ENCODE data around the gene CRISP3. TPM values are rescaled to one million over a fixed set of nuclear protein-coding genes. Genes with fewer than 3 reads are reported as not detected.

The CRISP3 gene
- total and polyA plus RNA-seq, 2 of the 4 experiments (the other 2 are of a cell fraction): not detected

DNA sequence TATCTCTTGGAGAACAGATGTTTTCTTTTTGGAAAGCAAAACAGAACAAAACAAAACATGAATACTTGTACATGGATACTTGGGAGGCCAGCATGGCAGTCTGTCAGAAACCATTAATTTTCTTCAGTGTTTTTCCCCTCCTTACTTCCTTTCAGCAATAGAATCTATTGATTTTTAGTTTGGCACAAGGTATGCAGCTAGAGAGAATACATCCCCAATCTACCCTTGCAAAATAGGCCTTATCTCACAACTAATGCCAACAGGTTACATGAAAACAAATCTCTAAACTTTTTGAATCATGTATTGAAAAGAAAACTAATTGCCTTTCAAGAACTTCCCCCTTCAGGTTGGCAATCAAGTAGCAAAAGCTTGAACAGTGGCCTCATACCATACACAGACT is 40.1 kb upstream of the CRISP3 start:
- intact Hi-C loops (cut with micrococcal nuclease): no loop called here
- CTCF ChIA-PET: no interaction called here
- no peaks in the 10 kb centered on the region for H4K20me1 ChIP-seq (ENCODE audit: insufficient read depth, low read length)
- no peak overlapping the region for H2BK5ac ChIP-seq (ENCODE audit: low read depth, low read length, poor library complexity, severe bottlenecking)
- no peak overlapping the region for H3K23ac ChIP-seq (ENCODE audit: low read depth, low read length)
- no peaks in the 10 kb centered on the region for H3K27me3 ChIP-seq (ENCODE audit: control insufficient read depth, insufficient read depth, low read length)
- ATAC-seq (ENCODE audit: low read depth) (no peak), DNase-seq (no peak)
- no peak overlapping the region for H3K18ac ChIP-seq (ENCODE audit: low read depth, low read length)
- no peak overlapping the region for H2AK5ac ChIP-seq (ENCODE audit: low read depth, low read length)
- BruUV-seq (replicated peaks): no TSS peak
- no peaks in the 10 kb centered on the region for H3K36me3 ChIP-seq (ENCODE audit: control insufficient read depth, insufficient read depth, low read length)
- H3K79me1 ChIP-seq (ENCODE audit: low read depth in 1 of 2, low read length in 2 of 2): no peaks in the 10 kb centered on the region
- no peak overlapping the region for H4K91ac ChIP-seq (ENCODE audit: insufficient read depth, low read depth, low read length)
- H3K9me3 ChIP-seq (ENCODE audit: control insufficient read depth, insufficient read depth, low read length): peaks cover 4% of the 10 kb centered on the region; the same call in 1 of the 2 replicates
- no peak overlapping the region for H3K4me2 ChIP-seq (ENCODE audit: low read depth, low read length)
- POLR2A ChIA-PET (ENCODE audit: unreplicated experiment): no interaction called here
- no peak for TF ChIP-seq NFE2L2 (IDR thresholded peaks at IDR 0.05; ENCODE audit: low read depth, low read length)
- TF ChIP-seq, protein P1, sequence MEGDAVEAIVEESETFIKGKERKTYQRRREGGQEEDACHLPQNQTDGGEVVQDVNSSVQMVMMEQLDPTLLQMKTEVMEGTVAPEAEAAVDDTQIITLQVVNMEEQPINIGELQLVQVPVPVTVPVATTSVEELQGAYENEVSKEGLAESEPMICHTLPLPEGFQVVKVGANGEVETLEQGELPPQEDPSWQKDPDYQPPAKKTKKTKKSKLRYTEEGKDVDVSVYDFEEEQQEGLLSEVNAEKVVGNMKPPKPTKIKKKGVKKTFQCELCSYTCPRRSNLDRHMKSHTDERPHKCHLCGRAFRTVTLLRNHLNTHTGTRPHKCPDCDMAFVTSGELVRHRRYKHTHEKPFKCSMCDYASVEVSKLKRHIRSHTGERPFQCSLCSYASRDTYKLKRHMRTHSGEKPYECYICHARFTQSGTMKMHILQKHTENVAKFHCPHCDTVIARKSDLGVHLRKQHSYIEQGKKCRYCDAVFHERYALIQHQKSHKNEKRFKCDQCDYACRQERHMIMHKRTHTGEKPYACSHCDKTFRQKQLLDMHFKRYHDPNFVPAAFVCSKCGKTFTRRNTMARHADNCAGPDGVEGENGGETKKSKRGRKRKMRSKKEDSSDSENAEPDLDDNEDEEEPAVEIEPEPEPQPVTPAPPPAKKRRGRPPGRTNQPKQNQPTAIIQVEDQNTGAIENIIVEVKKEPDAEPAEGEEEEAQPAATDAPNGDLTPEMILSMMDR (conservative IDR thresholded peaks at IDR 0.05; ENCODE audit: low read depth, low read length): no peak
- TF ChIP-seq, protein P2, sequence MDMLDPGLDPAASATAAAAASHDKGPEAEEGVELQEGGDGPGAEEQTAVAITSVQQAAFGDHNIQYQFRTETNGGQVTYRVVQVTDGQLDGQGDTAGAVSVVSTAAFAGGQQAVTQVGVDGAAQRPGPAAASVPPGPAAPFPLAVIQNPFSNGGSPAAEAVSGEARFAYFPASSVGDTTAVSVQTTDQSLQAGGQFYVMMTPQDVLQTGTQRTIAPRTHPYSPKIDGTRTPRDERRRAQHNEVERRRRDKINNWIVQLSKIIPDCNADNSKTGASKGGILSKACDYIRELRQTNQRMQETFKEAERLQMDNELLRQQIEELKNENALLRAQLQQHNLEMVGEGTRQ (IDR thresholded peaks at IDR 0.05; ENCODE audit: low read depth, low read length): no peak
- TF ChIP-seq MXI1 (IDR thresholded peaks at IDR 0.05; ENCODE audit: borderline replicate concordance, low read depth, low read length): no peak
- TF ChIP-seq FOS (IDR thresholded peaks at IDR 0.05; ENCODE audit: low read depth, low read length): no peak
- no peak for TF ChIP-seq POLR2A (IDR thresholded peaks at IDR 0.05; ENCODE audit: low read depth, low read length)
- no peak for TF ChIP-seq RFX5 (IDR thresholded peaks at IDR 0.05; ENCODE audit: low read depth, low read length)
- TF ChIP-seq CHD1 (IDR thresholded peaks at IDR 0.05; ENCODE audit: low read depth, low read length): no peak
- TF ChIP-seq, protein P3, sequence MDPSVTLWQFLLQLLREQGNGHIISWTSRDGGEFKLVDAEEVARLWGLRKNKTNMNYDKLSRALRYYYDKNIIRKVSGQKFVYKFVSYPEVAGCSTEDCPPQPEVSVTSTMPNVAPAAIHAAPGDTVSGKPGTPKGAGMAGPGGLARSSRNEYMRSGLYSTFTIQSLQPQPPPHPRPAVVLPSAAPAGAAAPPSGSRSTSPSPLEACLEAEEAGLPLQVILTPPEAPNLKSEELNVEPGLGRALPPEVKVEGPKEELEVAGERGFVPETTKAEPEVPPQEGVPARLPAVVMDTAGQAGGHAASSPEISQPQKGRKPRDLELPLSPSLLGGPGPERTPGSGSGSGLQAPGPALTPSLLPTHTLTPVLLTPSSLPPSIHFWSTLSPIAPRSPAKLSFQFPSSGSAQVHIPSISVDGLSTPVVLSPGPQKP (IDR thresholded peaks at IDR 0.05; ENCODE audit: borderline replicate concordance, low read depth, low read length): no peak
- no peak for TF ChIP-seq MAFK (IDR thresholded peaks at IDR 0.05; ENCODE audit: low read depth, low read length)
- no peak for TF ChIP-seq MAZ (IDR thresholded peaks at IDR 0.05; ENCODE audit: borderline replicate concordance, low read depth, low read length)
- TF ChIP-seq RCOR1 (IDR thresholded peaks at IDR 0.05; ENCODE audit: insufficient replicate concordance, low read length): no peak
- TF ChIP-seq BHLHE40 (IDR thresholded peaks at IDR 0.05; ENCODE audit: low read depth, low read length): no peak
- TF ChIP-seq RAD21 (IDR thresholded peaks at IDR 0.05; ENCODE audit: low read length): no peak
- no peak for TF ChIP-seq SMC3 (IDR thresholded peaks at IDR 0.05; ENCODE audit: low read depth, low read length)
- TF ChIP-seq CEBPB (IDR thresholded peaks at IDR 0.05; ENCODE audit: low read depth, low read length): no peak
- no peak overlapping the region for H2AK9ac ChIP-seq (replicated peaks; ENCODE audit: low read depth, low read length, poor library complexity)
- H3K56ac ChIP-seq (ENCODE audit: extremely low read depth, insufficient read depth, low read length): no peak overlapping the region
- no peaks in the 10 kb centered on the region for H3K9me1 ChIP-seq (ENCODE audit: insufficient read depth, low read length)
- H4K8ac ChIP-seq (ENCODE audit: low read depth in 2 of 2, low read length in 2 of 2): no peak overlapping the region
- H2BK20ac ChIP-seq (ENCODE audit: low read depth, low read length): no peak overlapping the region
- H2BK120ac ChIP-seq (ENCODE audit: low read depth, low read length): no peak overlapping the region
- no peak overlapping the region for H4K5ac ChIP-seq (ENCODE audit: low read depth, low read length)
- H3K14ac ChIP-seq (replicated peaks; ENCODE audit: low read depth, low read length): no peak overlapping the region
- H3K4me3 ChIP-seq (ENCODE audit: insufficient read depth, low read depth, low read length): no peak overlapping the region
- no peak overlapping the region for H3K27ac ChIP-seq (ENCODE audit: insufficient read depth, low read length)
- no peak overlapping the region for H2BK15ac ChIP-seq (ENCODE audit: low read depth, low read length)
- dilution Hi-C loops (cut with HindIII; ENCODE audit: low sequenced_read_pairs, unreplicated experiment): no loop called here
- in situ Hi-C loops (cut with MboI; ENCODE audit: low sequenced_read_pairs): no loop called here
- no peak overlapping the region for H2AFZ ChIP-seq (replicated peaks; ENCODE audit: low read length, poor library complexity)
- H3K4me1 ChIP-seq (ENCODE audit: control insufficient read depth, insufficient read depth, low read length): no peaks in the 10 kb centered on the region
- no peak overlapping the region for H3K9ac ChIP-seq (ENCODE audit: low read depth, low read length)
- no peak overlapping the region for H3K4ac ChIP-seq (ENCODE audit: low read depth, low read length)

Measured in IMR-90 (cell line).